Tibial nerve (tissue), 4 donors: ENCODE measurements around the gene RIPOR3.

ENCODE experiments used
- EP300 ChIP-seq, 2 donors: sonication (generic); formaldehyde crosslinking; IDR thresholded peaks; one replicate each; pipeline ENCODE4 v1.6.1; 2017; ENCODE audit warnings: antibody characterized with exemption in 2 of 2, mild to moderate bottlenecking in 1 of 2
- TF ChIP-seq, protein P1 (sequence below), 5 experiments: fragments of 200-600 bp in 3 of 5; fragments of 450-650 bp in 2 of 5; sonication (generic) in 3 of 5; IDR thresholded peaks; one replicate each; pipeline ENCODE4 v1.5.1; 2016 to 2019; ENCODE audit warnings: antibody characterized with exemption in 5 of 5, mild to moderate bottlenecking in 3 of 5, moderate library complexity in 2 of 5

DNA sequence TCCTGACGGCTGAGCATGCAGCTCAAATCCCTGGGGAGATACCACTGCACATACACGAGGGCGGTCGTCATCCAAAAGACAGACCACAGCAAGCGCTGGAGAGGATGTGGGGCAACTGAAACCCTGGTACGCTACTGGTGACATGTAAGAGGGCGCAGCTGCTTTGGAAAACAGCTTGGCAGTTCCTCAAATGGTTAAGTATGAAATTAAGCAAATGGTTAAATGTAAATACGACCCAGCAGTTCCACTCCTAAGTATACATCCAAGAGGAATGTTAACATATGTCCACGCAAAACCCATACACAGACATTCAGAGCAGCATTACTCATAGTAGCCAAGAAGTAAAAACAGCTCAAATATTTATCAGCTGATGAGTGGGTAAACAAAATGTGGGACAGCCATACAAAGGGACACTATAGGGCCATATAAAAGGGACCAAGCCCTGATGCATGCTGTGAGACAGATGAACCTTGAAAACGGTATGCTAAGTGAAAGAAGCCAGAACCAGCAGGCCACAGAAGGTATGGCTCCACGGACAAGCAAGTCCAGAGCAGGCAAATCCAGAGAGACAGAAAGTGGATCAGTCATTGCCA lies 38.5 kb downstream of the RIPOR3 start:
- TF ChIP-seq, protein P1, sequence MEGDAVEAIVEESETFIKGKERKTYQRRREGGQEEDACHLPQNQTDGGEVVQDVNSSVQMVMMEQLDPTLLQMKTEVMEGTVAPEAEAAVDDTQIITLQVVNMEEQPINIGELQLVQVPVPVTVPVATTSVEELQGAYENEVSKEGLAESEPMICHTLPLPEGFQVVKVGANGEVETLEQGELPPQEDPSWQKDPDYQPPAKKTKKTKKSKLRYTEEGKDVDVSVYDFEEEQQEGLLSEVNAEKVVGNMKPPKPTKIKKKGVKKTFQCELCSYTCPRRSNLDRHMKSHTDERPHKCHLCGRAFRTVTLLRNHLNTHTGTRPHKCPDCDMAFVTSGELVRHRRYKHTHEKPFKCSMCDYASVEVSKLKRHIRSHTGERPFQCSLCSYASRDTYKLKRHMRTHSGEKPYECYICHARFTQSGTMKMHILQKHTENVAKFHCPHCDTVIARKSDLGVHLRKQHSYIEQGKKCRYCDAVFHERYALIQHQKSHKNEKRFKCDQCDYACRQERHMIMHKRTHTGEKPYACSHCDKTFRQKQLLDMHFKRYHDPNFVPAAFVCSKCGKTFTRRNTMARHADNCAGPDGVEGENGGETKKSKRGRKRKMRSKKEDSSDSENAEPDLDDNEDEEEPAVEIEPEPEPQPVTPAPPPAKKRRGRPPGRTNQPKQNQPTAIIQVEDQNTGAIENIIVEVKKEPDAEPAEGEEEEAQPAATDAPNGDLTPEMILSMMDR (IDR thresholded peaks at IDR 0.05), result no peak
- TF ChIP-seq EP300 (IDR thresholded peaks at IDR 0.05), result no peak
